ENCODE data around the gene CLTCL1.

DNA sequence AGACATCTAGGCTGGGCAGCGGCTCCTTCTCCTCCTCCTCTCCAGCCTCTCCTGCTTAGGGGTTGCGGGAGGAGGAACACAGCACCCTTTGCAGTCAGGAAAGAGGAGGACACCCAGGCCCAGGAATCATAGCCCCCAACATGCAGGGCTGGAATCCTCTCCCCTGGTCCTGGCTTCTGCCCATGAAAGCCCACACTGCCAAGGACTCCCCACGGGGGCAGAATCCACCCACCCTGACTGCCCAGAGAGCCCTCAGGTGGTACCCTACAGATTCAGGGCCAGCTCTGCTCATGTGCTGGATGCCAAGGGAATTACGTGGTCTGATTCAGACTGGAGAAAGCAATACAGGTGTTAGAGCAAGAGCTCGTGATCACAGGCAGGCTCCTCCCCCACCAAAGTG is 151.5 kb downstream of the CLTCL1 start:
- TF ChIP-seq, protein P1, sequence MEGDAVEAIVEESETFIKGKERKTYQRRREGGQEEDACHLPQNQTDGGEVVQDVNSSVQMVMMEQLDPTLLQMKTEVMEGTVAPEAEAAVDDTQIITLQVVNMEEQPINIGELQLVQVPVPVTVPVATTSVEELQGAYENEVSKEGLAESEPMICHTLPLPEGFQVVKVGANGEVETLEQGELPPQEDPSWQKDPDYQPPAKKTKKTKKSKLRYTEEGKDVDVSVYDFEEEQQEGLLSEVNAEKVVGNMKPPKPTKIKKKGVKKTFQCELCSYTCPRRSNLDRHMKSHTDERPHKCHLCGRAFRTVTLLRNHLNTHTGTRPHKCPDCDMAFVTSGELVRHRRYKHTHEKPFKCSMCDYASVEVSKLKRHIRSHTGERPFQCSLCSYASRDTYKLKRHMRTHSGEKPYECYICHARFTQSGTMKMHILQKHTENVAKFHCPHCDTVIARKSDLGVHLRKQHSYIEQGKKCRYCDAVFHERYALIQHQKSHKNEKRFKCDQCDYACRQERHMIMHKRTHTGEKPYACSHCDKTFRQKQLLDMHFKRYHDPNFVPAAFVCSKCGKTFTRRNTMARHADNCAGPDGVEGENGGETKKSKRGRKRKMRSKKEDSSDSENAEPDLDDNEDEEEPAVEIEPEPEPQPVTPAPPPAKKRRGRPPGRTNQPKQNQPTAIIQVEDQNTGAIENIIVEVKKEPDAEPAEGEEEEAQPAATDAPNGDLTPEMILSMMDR (IDR thresholded peaks at IDR 0.05), result no peak
- TF ChIP-seq POLR2A (IDR thresholded peaks at IDR 0.05), result no peak

Measured in heart left ventricle (tissue), 13 donors.